GM19397 (cell line): ENCODE data around the gene NOX3.

Source experiments
- ATAC-seq: cut with Tn5 transposase; IDR thresholded peaks from one replicate; pipeline ENCODE4 v1.9.1; 2021; ENCODE audit warnings: mild to moderate bottlenecking, moderate library complexity; ENCODE audit not compliant: unreplicated experiment

The NOX3 gene

DNA sequence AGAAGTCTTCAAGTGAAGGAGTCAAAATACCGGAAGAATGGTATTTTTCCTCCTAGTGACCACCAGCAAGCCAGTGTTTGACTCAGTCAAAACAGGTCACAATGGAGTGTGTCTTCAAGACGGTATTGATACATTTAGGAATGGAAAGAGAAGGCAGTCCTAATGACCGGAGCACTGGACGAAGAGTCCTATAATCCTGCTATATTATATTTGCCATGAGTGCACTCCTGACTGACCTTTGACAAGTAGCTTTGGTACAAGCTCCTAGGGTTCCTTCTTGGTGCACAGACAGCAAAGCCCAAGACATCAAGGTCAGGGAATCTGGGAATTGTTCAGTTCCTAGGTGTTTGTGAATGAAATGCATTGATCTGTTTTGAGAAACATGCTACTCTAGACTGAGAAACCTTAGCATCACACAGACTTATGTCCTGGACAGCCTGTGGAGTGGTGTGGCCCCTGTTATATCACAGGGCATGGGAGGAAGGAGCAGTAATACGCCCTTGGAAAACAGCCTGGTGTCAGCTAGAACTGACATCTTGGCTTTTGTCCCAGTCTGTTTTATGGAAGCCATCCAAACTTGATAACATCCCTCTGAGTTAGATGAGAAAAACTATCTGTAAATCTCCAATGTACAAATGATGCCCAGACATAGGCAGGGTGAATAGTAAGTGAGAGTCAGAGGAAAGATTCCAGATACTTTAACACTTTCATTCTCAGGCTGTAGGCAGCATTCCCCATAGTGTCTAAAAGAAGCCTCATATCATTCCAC, 18.5 kb downstream of the NOX3 start:
- no peak for ATAC-seq

- no peak for ATAC-seq
Observed at GRCh38 chr6:155434829-155435423, 20.7 kb downstream of the NOX3 start.

GRCh38 chr6:155434096-155434495, 21.5 kb downstream of the NOX3 start:
- no peak for ATAC-seq

DNA sequence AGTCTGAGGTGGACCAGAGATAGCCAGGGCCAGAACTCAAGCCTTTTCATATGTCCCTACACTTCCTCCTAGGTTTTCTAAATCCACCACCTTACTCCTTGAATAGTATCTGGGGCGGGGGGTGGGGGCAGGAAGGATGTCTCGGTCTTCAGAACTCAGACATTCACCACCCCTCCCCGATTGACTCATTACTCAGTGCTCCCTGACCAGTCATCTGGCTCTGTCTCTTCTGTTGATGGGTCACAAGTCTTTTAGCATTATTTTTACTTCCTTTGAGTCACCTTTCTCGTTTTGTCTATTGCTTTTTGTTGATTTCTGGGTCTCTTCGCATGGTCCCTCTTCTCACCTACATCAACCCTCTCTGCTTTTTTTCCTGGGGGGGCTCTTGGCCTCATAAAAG, 23.3 kb downstream of the NOX3 start:
- no peak for ATAC-seq

- no peak for ATAC-seq
Observed at GRCh38 chr6:155429321-155429893, 26.2 kb downstream of the NOX3 start.

DNA sequence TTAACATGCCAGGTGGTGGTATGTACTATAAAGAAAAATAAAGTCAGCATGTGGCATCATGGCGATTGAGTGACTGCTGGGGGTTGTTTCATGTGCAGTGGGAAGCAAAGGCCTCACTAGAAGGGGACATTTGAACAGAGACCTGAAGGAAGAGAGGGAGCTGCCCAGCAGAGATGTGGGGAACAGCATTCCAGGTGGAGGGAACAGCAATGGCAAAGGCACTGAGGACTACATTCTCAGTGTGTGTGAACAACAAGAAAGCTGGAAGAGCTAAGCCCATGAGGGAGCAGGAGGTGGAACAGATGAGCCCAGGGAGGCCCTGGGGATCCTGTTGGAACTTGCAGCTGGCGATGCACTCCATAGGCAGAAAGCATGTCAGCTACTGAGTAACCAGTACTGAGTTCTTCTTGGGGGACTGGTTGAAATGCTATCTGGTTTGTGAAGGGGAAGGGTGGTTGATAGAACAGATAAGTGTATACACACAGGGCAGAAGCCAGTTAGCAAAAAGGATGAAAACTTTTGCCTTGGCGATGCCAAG, 29.2 kb downstream of the NOX3 start:
- ATAC-seq, result no peak

DNA sequence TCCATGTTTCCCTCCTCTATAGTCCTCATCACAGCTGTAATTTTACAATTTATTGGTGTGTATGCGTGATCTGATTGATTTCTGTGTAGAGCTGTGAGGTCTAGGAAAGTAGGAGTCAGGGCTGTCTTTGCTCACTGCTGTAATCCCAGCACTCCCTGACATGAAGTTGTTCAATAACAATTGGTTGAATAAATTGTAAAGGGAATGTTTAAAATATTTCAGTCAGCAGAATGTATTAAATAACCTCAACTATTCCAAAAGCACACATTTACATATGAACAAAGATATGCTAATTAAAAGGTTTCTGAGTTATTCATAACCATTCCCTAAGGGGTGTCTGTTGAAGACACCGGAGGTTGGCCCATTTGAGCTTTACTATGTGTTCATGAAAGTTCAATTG, 31.5 kb downstream of the NOX3 start:
- ATAC-seq, result no peak

DNA sequence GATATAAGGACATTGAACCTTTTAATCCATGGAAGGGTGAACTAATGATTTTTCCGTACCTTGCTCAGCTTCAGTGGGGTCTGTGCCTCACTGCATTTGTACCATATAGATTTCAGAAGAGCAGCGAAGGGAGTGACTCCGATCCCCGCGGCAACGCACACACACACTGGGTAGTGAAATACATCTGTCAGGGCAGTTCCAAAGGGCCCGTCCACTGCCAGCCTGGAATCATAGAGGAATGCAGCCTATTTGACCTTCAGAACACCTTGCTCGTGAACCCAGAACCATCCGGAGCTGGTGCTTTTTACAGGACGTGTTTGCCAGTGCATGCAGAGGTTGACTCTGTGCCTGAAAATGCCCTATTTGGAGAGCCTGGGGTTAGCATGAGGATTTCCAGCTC, 33.0 kb downstream of the NOX3 start:
- no peak for ATAC-seq

DNA sequence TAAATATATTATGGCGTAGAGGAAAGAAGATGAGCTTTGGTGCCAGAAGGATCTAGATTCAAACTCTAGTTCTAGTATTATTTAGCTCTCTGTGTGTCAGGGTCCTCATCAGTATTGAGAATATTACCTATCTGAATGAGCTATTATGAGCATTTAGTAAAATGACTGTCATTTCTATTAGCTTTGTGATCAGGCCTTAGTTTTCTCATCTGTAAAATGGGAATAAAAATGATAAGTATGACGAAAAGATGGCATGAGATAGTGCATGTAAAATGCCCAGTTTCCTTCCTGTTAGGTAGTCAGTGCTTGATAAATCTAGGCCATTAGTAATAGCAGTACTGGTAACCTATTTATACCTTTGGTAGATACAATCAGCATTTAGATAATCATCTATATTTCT, 35.1 kb downstream of the NOX3 start:
- ATAC-seq, result no peak

DNA sequence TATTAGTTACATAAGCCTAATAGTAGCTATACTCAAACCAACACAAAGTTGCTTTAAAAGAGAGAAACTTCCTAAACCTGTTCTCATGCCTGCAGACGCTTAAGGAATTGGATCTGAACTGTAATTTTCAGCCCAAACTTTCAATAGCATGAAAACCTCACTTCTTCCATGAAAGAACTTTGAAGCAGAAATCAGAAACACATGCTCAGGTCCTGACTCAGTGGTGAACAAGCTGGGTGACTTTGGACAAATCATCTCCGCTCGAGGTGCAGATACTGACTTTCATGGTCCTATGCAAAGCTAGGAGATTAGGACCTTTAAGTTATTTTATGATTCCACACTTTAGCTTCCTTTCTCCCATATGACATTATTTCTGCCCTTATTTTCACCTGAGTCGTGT, 36.5 kb downstream of the NOX3 start:
- no peak for ATAC-seq

- ATAC-seq, result peak; percentile 52
Observed at GRCh38 chr6:155418017-155418761, 37.5 kb downstream of the NOX3 start.

GRCh38 chr6:155417454-155417853, 38.2 kb downstream of the NOX3 start:
- ATAC-seq, result no peak

DNA sequence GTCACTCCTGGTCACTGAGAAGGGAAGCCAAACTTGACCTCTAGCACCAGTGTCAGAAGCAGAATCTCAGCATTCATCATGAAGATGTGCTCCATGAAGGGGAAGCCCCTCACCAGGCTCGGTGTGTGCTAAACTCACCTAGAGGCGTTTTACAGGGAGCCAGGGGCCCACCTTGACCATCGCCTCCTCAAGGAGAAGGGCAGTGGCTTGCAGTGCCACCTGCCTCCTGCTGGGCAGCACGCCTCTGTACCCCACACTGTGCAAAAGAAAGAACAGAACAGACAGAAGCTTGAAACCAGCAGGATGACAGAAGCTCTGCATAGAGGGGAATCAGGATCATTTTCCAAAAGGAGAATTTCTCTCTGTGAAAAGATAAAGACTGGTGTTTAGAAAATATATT, 39.7 kb downstream of the NOX3 start:
- ATAC-seq, result no peak

DNA sequence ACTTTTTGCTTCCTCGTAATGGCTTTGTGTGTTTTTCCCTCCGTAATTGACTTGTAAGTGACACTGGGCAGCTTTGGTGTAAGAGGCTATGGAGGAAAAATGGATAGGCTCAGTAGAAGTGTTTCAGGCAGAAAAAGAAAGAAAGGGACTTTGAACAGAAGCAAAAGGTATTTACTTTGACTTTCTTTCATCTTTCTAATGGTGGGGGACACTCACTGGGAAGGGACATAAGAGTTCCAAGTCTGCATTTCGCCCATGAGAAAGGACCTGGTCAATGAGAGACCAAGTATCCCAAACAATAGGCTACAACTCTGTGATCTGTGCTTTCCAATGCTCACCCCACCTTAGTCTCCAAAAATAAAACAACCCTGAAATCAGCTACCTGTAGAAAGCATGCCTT, 41.6 kb downstream of the NOX3 start:
- no peak for ATAC-seq

DNA sequence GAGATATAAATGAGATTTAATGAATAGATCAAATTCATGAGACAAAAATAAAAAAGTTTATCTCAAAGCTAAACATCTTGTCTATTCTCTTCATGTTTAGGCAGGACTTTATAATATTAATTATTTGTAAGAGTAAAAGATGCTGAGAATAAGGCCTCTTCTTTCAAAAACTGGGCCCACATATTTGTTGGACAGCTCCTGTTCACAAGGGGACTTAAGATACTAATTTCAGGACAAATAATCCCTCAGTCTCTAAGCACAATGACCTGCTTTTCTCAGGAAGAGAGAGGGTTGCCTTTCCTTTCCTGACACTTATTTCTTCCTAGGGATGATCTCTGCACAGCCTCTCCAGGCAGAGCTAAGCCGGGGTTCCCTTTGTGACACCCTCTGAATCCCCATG, 43.3 kb downstream of the NOX3 start:
- ATAC-seq, result no peak

DNA sequence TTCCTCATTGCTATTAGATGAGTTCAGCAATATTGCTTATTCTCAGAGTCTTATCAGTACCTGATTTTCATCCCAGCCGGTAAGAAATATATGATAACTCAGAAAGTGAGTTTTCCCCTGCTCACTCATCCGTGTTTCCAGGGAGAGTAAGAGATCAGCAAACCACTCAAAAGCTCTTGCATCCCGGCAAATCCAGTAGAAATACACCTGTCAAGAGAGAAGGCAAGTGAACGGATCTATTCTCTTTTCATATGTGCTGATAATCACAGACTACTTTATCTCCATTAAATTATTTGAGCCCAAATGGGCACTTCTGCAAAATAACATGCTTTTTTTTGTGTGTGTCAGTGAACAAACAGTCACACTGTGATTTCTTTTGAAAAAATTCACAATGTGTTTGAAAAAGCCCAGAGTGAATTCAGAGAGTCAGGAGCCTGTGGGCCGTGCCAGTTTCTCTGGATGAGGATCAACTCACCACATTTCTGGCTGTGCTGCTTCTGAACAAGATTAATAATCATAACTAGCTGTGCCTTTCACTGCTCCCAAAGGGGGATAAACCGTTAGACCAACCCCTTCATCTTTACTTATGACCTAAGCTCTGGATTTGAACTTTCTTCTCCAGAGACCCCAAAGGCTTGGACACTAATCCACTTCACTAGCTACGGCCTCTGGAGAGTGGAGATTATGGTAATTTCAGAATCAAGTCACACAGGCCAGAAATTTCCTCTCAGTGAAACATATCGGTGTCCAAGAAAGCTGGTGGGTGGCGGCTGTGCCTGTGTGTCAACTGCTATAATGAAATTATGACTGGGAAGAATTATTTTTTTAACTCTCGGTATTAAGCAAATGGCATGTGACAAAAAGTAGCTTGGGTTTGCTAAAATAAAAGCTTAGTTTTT, 44.2 kb downstream of the NOX3 start:
- ATAC-seq, result no peak

DNA sequence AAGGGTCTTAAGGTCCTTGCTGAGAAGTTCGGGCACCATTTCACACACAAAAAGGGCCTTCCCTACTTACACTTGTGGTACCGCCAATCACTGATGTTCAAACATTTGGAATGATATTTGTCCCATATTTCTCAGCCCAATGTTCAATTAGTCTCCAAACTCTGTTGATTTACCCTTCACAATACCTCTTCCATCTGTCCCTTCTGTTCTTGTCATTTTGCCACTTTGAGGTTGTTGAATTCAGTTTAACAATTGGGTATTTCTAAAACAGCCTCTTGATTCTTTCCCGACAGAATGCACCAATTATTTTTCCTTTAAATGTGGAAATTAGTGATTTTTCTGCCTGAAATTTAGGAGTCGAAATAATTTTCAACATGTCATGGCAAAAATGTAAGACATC, 46.2 kb downstream of the NOX3 start:
- ATAC-seq, result no peak

DNA sequence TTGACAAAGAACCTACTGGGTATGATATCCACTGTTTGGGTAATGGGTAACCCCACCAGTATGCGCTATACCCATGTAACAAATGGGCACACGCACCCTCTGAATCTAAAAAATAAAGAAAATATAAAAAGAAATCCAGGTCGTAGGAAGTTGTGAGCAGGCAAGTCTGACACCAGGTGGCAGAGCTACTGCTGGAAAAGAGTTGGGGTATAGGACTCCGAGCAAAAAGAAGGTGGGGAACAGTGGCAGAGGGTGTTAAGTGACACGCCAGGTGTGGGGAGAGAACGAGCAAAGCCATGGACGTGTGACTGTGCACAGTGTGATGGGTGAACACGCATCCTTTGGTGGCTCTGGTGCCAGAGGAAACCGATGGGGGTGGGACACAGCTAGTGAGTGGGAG, 46.7 kb downstream of the NOX3 start:
- no peak for ATAC-seq

DNA sequence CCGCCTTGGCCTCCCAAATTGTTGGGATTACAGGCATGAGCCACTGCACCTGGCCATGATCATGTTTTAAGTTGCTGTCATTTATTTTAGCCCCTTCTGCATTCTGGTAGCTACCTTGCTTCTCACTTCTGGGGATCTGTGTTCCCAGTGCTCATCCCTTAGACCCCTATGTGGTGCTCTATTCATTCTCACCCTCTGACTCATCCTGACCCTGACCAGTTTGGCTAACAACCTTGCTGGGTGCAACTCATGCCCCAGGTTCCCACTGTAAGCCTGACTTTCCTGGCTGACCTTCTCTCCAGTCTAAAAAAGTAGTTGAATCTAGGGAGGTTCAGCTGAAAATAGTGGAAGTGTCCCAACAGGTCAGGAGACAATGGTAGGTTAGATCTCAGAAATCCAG, 47.4 kb downstream of the NOX3 start:
- no peak for ATAC-seq

DNA sequence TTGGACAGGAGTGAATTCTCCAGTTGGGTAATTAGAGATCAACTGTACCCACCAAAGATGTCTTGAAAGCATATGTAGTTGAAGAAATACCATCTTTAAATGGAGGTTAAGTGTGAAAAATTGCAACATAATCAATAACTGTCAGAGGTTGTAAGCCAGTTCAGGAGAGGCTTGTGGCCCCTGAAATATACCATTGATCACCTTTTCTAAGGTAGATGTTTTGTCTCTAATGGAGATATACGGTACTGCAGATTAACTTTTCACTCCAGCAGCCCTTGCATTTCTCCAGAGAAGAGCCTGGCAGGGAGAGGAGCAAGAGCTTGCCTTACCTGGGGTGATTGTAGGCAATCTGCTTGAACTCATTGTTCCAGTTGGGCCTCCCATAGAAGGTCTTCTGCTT, 48.8 kb downstream of the NOX3 start:
- no peak for ATAC-seq

DNA sequence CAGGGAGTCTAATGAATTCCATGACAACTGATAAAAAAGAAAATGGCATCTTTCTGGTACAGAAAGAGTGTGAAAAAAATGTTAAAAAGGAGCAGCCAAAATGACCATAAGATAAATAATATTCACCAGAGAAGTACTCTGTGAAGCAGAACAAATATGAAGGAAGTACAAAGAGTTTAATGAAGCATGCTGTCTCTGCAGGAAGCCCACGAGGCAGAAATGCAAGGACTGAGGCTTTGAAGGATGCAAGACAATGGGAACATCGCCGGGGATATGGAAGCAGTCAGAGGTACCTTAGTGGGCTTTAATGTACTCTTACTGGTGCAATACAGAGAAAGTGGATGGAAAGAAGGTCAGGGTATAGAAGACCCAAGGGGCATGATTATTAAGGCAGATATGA, 50.7 kb downstream of the NOX3 start:
- no peak for ATAC-seq
